T-helper 22 cell (primary cell): ENCODE measurements around the gene BCAP31.
A peak's percentile ranks its signal among the peaks of the same experiment; 100 is the strongest.

Experiments
- DNase-seq: peaks from one replicate; pipeline ENCODE4 v3.0.0-alpha.2; 2020; ENCODE audit warnings: low read depth

Gene BCAP31

DNA sequence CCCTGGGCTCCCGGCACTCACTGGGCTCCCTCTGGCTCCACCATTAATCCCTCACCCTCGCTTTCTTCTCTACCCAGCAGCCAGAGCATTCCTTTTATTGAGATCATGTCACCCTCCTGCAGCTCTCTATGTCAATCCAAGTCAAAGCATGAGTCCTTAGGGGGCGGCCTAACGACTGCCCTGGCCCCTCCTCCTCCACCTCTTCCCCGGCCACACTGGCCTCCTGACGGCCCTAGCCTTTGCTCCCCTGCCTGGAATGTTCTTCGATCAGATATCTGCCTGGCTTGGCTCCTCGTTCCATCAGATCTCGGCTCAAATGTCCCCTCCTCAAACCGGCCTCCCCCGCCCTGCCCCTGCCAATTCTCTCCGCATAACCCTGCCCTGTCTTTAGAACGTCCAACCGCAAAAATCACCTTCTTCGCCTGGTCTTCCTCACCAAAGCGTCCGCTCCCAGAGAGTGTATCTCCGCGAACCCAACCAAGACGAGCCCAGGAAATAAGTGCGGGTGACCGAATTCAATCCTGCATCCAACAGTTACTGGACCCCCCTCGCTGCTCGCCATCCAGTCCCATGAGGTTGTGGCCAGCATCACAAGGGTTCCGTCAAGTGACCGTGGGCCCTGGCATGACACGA lies 49.9 kb downstream of the BCAP31 start:
- no peak for DNase-seq

DNA sequence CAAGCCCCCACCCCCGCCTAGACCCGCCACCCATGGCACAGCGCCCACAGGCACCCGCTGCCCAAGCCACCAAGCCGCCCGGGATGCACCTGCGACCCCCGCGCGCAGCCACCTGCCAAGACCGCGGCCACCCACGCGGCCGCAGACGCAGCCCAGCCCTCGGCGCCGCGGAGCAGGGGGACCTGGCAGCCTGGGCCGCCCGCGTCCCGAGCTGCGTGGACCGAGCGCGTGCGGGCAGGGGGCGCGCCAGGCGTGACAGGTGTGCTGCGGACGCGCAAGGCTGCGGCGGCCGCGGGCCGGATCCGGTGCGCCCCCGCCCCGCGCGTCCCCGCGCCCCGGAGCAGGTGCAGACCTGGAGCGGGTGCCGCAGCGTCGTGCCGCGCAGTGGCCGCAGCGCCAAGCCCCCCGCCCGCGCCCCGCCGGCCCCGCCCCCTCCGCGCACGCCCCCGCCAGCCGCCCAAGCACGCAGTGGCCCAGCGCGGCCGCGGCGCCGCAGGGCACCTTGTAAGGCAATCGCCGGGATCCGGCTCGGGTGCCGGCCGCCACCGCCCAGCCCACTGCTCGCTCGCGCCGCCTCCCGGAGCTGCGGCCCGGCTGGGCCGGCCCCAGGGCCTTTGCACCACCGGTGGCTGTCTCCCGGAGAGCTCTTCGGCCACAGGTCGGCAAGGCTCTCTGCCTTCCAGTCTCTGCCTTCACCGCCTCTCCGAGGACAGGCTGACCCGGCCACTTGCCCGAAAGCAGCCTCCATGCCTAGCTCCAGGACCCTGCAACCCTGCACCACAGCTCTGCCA lies 50.6 kb downstream of the BCAP31 start, which contains the start of gene PNCK:
TSS of gene PNCK (minus strand) at position 386 of the 791 bp plus-strand sequence. CDS start 737 bp downstream, outside the sequence.
- no peak for DNase-seq

DNA sequence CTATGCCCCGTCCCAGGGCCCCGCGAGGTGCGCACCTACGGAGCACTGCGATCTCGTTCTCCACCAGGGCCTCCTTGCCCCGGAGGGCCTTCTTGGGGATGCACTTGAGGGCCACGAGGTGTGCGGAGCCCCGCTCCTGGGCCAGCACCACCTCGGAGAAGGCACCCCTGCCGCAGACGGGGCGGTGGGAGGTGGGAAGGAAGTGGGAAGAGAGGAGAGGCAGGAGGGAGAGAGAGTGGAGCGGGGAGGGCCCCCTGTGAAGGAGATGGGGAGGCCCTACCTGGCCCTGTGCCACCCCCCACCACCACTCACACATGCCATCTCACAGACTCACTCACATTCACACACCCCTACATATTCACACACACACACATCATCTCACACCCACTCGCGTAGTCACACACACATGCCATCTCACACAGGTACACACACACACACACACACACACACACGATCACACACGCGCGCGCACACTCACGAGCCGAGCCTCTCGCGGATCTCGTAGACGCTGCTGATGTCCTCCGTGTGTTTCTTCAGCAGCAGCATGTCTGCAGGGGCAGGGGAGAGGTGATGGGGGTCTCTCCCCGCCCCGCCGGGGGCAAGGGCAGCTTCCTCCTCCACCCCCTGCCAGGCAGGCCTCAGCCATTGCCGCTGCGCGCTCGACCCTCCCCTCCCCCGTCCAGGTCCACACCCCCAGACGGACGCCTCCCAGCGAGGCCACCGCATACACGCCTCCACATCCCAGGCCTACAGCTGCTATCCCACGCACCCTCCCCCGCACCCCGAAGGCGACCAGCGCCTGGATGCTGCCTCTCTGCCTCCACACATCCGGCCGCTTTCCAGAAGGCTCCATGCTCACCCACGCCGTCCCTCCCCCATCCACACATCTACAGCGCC lies 51.4 kb downstream of the BCAP31 start:
- DNase-seq = no peak

DNA sequence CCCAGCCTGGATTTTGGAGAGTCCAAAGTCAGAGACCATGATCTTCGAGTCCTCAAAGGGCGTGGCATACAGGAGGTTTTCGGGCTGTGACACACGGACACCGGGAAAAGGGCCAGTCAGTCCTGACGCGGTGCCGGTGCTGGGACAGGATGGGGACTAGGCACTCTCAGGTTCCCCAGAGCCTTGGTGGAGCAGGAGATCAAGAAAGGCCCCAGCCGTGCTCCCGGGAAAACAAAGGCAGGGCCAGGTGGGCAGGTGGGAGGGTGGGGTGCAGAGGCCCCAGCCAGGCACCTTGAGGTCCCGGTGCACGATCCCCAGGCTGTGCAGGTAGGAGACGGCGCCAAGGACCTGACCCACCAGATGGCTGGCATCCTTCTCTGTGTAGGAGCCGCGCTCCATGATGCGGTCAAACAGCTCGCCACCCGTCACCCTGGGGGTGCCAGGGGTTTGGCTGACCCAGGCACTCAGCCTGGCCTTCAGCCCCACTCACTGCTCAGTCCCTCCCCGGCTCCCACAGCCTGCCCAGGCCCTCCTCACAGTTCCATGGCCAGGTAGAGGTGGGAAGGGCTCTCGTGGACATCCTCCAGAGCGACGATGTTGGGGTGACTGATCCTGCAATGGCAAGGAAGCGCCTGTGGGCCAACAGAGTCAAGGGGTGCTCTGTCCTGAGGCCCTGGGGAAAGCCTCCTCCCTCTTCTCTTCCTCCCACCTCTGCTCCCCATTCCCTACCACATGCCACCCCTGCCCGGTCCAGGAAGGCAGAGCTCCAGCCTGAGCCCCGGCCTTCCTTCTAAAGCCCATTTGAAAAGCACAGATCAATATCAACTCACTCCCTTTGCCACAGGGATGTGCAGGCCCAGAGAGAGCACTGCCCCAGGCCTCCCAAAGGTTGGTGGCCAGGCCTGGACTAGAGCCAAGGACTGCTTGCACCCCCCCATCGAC lies 52.3 kb downstream of the BCAP31 start:
- no peak for DNase-seq

DNA sequence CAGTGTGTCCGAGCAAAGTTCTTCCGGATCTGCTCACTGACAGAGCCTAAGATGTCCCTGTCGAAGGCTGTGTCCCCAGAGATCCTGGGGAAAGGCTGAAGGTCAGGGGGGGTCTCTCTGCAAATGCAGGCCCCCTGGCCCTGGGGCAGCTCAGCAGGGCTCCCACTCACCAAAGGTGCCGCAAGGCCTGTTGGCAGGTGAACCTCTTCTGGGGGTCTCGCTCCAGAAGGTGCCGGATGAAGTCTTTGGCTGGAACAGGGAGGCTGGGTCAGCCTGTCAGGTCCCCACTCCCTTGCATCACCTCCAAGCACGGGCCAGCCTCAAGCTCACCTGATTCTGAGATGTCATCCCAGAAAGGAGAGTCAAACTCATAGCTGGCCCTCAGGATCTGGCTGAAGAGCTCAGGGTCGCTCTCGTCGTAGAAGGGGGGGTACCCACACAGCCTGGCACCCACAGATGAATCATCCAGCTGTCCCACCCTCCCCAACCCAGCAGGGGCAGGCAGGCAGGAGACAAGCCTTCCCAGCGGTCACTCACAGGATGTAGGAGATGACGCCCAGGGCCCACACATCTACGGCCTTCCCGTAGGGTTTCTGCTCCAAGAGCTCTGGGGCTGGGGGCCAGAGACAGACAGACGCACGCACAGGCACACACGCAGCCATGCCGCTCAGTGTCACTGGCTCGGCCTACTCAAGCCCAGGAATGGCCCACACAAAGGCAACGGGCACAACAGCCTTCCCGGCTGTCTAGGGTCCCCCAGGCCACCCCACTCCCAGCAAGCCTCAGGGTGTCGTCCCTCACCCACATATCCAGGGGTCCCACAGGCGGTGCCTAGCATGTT lies 53.2 kb downstream of the BCAP31 start:
- no peak for DNase-seq

DNA sequence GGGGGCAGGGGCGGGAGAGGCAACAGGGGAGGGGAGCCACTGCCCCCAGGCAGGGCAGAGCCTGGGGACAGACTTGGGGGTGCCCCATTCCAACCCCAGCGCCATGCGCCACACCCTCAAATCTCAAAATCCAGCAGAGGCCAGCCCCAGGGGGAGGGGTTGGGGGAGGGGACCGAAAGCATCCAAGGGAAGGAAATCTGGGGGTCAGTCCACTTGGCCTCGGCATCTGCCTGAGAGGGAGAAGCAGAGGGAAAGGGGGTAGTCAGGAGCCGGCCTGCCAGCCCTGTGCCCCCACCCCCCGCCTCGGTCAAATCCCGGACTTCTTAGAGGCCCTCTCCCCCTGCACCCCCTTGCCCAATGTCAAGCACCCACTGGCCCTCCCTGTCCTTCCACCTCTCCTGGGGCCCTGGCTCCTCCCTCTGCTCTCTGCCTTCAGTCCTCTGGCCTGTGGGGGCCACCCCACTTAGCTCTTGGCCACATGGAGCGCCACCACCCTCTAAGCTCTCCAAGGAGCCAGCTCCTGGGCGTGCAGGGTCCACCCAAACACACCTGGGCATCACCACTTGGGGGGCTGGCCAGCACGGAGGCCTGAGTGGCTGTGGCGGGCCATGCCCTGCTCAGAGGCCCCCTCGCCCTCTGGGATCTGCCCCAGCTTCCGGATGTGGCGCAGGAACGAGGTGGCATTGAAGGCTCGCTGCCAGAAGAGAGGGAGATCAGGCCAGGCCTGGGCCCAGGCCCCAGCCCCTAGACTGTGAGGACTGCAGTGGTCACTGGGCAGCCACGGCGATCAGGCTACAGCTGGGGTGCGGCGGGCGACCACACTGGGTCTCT lies 54.1 kb downstream of the BCAP31 start:
- DNase-seq = no peak

DNA sequence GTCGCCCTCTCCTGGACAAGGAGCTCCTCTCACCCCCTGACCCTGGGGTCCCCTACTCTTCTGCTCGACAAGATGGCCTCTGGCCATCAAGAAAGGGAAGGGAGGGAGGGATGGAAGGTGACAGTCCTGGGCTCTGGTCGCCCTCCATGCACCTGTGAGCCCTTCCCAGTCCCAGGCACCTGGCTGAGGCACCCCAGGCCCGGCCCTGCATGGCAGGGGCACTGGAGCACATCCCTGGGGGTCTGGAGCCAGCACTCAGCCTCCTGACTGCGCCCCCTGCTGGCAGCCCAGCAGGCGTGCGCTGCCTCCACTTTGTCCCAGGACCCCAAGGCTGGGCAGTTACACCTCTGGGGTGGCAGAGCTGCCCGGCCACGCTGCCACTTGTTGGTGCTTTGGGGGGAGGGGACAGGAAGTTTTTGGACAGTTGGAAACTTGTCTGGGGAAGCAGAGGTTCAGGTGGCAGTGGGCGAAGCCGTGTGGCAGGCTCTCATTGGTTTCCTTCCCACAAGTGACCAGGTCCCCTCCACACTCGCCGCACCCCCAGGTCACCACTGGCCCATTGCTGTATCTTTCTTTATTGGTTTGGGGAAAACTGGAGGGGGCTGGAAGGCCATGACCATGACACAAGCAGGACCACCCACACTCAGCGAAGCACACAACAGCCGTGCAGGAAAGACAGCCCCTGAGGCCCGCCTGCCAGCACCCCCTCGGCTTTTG lies 54.9 kb downstream of the BCAP31 start:
- no peak for DNase-seq

DNA sequence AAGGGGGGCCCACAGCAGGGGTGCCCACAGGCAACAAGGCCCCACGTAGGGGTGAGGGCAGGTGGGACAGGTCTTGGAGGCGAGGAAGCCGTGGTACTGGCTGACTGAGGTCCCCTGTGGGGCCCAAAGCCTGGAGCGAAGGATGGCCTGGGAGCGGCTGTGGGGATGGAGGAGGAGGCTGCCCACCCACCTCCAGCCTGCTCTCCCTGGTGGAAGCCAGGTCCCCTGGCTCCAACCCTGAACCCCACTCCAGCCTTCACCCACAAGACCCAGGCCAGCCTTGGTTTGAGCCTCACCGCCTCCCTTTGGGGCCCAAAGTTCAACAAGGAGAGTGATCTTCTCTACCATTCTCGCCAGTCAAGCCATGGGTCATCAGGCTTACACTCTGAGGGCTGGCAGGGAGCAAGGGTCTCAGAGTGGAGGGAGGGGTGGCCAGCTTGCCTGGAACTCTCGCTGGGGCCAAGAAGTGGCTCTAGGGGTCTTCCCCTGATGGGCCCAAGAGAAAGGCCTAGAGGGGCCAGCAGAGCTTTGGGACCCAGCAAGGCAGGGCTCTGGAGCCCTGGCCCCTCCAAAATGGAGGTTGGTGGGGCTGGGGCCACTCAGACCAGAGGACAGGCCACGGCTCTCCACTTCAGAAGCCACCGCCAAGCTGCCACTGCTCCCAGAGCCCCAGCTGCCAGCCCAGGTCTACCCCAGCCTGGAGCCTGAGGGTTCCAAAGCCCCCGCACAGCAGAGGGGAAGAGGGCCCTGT lies 55.6 kb downstream of the BCAP31 start:
- no peak for DNase-seq

DNA sequence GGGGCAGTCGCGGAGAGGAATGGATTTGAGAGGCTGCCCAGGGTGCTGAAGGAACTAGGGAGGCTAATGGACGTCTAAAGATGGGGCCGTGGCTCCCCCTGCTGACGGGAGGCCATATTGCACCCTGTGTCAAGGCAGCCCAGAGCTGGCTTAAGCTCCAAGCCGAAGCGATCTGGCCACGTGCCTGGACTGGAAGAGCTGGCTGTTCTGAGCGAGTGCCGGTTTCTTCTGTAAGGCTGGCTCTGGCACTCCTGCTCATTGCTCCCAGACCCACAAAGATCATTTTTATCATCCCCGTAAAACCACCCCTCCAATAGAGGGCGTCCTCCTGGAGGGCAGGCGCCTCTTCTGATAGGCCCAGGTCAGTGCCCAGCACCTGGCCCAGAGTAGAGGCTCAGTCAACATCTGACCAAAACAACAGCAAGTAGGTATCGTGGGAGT lies 56.2 kb downstream of the BCAP31 start:
- peak; percentile 39 for DNase-seq

DNA sequence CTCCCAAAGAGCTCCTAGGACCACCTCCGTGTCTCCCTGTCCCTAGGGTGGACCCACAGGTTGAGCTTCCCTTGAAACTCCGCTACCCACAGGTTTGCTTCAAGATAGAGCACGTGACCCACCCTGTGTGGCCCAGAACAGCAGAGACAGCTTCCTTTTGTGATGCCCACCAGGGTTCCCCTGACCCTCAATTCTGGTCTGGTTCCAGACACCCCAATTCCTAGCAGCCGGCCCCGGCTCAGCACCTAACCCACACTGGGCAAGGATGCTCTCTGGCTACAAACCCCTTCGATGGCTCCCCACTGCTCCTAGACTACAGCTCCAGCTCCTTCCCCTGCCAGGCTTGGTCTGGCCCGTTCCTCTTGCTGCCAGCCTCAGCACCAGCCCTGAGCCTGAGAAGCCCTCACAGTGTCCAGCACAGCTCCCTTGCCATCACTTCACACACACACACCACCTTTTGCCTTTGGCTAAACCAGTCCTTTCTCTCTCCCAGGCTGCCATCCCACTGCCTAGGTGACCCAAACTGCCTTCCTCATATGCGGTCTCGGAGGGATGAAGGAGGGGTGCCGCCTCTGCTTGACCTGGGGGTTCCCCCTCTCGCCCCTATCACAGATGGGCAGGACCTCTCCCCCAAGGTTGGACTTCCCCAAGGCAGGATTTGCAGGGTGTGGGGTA lies 56.8 kb downstream of the BCAP31 start:
- DNase-seq = no peak

DNA sequence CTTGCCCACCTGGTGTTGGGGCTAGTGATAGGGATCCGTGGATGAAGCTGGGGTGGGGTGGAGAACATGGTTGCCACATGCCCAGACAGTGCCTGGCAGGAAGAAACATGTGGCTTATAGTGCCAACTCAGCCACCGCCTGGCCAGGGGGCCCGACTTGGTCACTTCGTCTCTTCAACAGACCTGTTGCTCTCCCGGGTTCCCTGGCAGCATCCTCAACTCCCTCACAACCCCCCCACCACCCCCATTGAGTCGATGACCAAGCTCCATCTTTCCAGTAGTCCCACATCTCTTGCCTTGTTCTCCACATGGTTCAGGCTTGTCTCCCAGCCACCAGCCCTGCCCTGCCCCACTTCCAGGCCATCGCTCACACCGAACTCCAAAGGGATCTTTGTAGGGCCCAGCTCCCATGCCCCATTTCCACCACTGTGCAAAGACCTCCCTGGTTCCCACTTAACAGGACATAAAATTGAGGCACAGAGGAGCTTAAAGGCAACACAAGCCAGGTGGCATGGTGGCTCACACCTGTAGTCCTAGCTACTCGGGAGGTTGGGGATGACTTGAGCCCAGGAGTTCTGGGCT lies 58.4 kb downstream of the BCAP31 start:
- DNase-seq = no peak

DNA sequence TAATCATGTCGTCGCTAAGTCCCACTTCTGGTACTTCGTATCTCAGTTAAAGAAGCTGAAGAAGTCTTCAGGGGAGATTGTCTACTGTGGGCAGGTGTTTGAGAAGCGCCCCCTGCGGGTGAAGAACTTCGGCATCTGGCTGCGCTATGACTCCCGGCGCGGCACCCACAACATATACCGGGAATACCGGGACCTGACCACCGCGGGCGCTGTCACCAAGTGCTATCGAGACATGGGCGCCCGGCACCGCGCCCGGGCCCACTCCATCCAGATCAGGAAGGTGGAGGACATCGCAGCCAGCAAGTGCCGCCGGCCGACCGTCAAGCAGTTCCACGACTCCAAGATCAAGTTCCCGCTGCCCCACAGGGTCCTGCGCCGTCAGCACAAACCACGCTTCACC lies 61.9 kb downstream of the BCAP31 start:
- no peak for DNase-seq

DNA sequence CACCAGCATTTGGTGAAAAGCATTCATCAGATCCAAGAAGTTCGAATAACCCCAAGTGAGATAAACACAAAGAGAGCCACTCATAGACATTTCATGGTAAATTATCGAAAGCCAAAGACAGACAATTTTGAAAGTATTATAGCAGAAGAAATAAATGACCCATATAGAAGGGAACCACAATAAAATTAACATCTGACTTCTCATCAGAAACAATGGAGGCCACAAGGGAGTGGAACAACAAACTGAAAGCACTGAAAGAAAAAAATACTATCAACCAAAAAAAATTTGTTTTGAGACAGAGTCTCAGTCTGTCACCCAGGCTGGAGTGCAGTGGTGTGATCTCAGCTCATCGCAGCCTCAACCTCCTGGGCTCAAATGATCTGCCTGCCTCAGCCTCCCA lies 64.9 kb downstream of the BCAP31 start:
- DNase-seq = no peak

DNA sequence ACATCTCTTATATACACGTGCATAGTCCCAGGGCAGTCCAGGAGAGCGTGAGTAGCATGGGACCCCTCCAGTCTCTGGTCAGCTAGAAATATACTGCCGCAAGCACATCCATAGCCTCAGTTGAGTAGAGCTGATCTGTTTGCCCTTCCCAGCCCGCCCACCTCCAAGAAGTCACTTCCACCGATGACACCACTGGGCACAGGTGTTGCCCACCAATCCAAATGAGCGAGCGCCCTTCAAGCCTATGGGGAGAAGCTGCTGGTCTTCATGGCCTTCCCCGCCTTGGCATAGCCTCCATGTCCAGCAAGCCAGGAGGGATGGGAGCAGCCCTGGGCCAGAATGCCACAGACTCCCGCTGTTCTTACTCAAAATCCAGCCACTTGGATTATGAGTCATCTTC lies 67.0 kb downstream of the BCAP31 start:
- no peak for DNase-seq

DNA sequence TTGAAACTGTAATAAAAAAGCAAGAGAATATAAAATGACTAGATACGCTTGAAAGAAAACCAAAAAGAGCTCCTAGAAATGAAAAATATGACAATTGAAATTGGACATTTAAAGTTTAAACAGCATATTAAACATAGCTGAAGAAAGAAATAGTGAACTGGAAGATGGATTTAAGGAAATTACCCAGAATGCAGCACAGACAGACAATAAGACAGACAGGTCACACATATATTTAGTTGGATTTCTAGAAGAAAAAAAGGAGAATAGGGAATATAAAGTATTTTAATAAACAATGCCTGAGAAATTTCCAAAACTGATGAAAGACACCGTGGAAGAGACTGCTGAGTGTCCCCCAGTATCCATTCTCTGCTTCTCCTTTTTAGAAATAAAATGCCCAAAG lies 70.6 kb downstream of the BCAP31 start:
- DNase-seq = no peak

DNA sequence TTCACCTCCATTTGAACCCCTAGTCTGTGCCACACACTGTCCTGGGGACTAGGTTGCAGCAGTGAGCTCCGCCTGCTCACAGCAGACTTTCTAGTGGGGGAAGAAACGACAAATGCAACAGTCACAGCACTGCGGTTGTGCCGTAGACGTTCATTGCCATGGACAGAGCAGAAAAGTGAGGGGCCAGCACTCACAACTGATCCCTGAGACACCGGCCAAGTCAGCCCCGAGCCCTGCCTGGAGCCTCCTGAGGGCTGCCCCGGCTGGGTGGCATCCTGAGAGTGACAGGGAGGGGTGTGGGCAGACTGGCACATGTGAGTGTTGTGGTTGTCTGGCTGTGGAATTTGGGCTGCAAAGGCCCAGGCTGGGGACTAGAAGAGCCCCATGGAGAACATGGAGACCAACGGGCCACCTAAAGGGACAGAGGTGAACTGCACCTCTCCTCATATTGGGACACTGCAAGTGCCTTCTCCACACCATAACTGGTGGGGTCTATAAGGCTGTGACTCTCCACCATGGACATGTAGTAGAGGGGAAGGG lies 72.6 kb downstream of the BCAP31 start:
- no peak for DNase-seq

DNA sequence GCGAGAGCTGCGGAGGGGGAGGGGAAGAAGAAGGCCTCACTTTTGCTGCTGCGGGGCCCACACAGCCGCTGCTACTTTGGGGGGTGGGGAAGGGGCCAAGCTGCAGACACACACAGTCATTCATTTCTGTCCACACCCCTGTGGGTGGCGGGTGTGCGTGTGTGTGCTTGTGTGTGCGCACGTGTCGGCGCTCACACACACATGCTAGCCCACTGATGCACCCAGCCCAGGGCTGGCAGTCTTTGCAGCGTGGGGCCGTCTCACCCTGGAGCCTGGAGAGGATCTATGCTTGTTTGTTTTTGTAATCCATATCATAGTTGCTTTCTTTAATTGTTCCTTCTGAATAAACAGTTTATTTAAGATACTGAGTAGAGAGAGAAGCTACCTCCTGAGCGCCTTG lies 73.2 kb downstream of the BCAP31 start:
- no peak for DNase-seq
